Gastroesophageal sphincter (tissue), 4 donors: ENCODE measurements around the gene ANO9. TPM values are rescaled to one million over a fixed set of nuclear protein-coding genes. Genes with fewer than 3 reads are reported as not detected.

Source experiments
- ATAC-seq: fragments of 150-250 bp; one replicate; pipeline ENCODE4 v1.9.1; 2016; ENCODE audit warnings: mild to moderate bottlenecking, moderate library complexity
- H3K27ac ChIP-seq, 4 donors: fragments of 200-600 bp; sonication (generic) in 3 of 4; 1 replicate in 3 of 4; 2 replicates in 1 of 4; pipeline ENCODE4 v1.5.1; 2016 to 2019
- H3K27me3 ChIP-seq: fragments of 200-600 bp; sonication (generic); one replicate; pipeline ENCODE4 v1.5.1; 2019
- H3K36me3 ChIP-seq, 2 donors: fragments of 200-600 bp; sonication (generic); one replicate each; pipeline ENCODE4 v1.5.1; 2019; ENCODE audit warnings: control low read depth in 1 of 2
- H3K4me1 ChIP-seq, 3 donors: fragments of 200-600 bp; sonication (generic); 1 replicate in 2 of 3; 2 replicates in 1 of 3; pipeline ENCODE4 v1.5.1; 2016 to 2019; ENCODE audit warnings: control low read depth in 2 of 3
- H3K4me3 ChIP-seq, 2 donors: fragments of 200-600 bp; sonication (generic); one replicate each; pipeline ENCODE4 v1.5.1; 2019; ENCODE audit warnings: mild to moderate bottlenecking in 1 of 2, moderate library complexity in 1 of 2
- H3K9me3 ChIP-seq, 3 donors: fragments of 200-600 bp; sonication (generic); one replicate each; pipeline ENCODE4 v1.5.1; 2017 to 2019; ENCODE audit warnings: control low read depth in 2 of 3
- CTCF ChIP-seq, 4 experiments: fragments of 200-600 bp in 2 of 4; fragments of 450-650 bp in 2 of 4; sonication (generic) in 1 of 4; IDR thresholded peaks; one replicate each; pipeline ENCODE4 v1.5.1; 2017 to 2019; ENCODE audit warnings: antibody characterized with exemption in 4 of 4, mild to moderate bottlenecking in 2 of 4, moderate library complexity in 2 of 4
- EP300 ChIP-seq: sonication (generic); formaldehyde crosslinking; IDR thresholded peaks from one replicate; pipeline ENCODE4 v1.6.1; 2017; ENCODE audit warnings: antibody characterized with exemption, mild to moderate bottlenecking
- POLR2A ChIP-seq, 2 donors: fragments of 450-650 bp; IDR thresholded peaks; one replicate each; pipeline ENCODE4 v1.6.1; 2017; ENCODE audit warnings: antibody characterized with exemption in 2 of 2, mild to moderate bottlenecking in 2 of 2, moderate library complexity in 1 of 2
- POLR2AphosphoS5 ChIP-seq: sonication (generic); formaldehyde crosslinking; IDR thresholded peaks from one replicate; pipeline ENCODE4 v1.6.1; 2017; ENCODE audit warnings: antibody characterized with exemption
- WGBS, 2 donors: methylation state at CpG; one replicate each; pipeline ENCODE4 v1.1.5; 2018; ENCODE audit warnings: low coverage in 1 of 2; 5-methylcytosine and 5-hydroxymethylcytosine counted together
- total RNA-seq, 4 donors: library from RNA; depleted of rRNA; stranded (reverse); fragments of >200 nt; gene quantifications; one replicate each; pipeline ENCODE4 v1.1.0, GENCODE V29; 2016

The ANO9 gene
- total RNA-seq, 4 donors from 2014 or later = 0.22 to 0.94 (median 0.47) TPM; not detected in 1

- Histone ChIP-seq H3K4me1 (no peaks in the 10 kb centered on the region), H3K4me3 (no peak overlapping the region), H3K9me3 (no peaks in the 10 kb centered on the region), H3K27ac (no peak overlapping the region), H3K27me3 (peaks cover 62% of the 10 kb centered on the region), H3K36me3 (no peaks in the 10 kb centered on the region)
- TF ChIP-seq POLR2A (IDR thresholded peaks at IDR 0.05) (no peak), POLR2AphosphoS5 (no peak), CTCF (IDR thresholded peaks at IDR 0.05) (no peak), EP300 (no peak)
- 72 to 95% methylated on average over 2 to 4 of the region's 20 CpGs for WGBS, 2 donors
- ATAC-seq = no peak
These were observed 9.2 kb downstream of the ANO9 start for GRCh38 chr11:432501-433100.

- Histone ChIP-seq H3K36me3 (no peaks in the 10 kb centered on the region), H3K9me3 (no peaks in the 10 kb centered on the region), H3K4me1 (no peaks in the 10 kb centered on the region), H3K4me3 (no peak overlapping the region), H3K27me3 (peaks cover 61% of the 10 kb centered on the region), H3K27ac (no peak overlapping the region)
- no peak for ATAC-seq
- TF ChIP-seq POLR2A (IDR thresholded peaks at IDR 0.05) = no peak
- no peak for TF ChIP-seq EP300
- TF ChIP-seq POLR2AphosphoS5 = no peak
- TF ChIP-seq CTCF (IDR thresholded peaks at IDR 0.05) = no peak
- 80 to 100% methylated on average over 1 of the region's 13 CpGs for whole genome bisulfite sequencing, 2 donors
These were observed 9.9 kb downstream of the ANO9 start for GRCh38 chr11:431921-432320.

GRCh38 chr11:429931-430456, 11.8 kb downstream of the ANO9 start:
- Histone ChIP-seq H3K4me1 (no peaks in the 10 kb centered on the region), H3K27ac (no peak overlapping the region), H3K4me3 (no peak overlapping the region), H3K27me3 (peaks cover 73% of the 10 kb centered on the region), H3K36me3 (no peaks in the 10 kb centered on the region), H3K9me3 (peaks cover 0 to 5% (median 0%) of the 10 kb centered on the region in 3 donors)
- no peak for ATAC-seq
- 23% methylated on average over 7 of the region's 25 CpGs; no CpG with 5 or more reads in 1 of the 2 donors for WGBS, 2 donors
- TF ChIP-seq POLR2A (IDR thresholded peaks at IDR 0.05) (no peak), EP300 (no peak), POLR2AphosphoS5 (no peak), CTCF (IDR thresholded peaks at IDR 0.05) (no peak)

DNA sequence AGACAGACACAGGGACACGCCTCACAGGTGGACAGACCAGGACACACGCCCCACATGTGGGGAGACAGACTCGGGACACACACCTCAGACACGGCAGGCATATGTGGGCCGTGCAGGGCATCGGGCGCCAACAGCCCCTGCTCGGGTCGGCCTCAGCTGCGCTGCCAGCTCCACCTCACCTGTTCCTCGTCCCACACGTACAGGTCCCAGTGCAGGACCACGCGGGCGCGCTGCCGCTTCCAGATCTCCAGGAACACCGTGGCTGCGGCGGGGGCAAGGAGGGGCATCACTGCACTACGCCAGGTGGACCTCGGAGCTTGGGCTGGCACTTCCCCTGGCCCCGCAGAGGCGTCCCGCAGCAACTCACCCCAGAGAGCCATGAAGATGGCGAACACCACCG, 12.4 kb downstream of the ANO9 start:
- ATAC-seq = no peak
- TF ChIP-seq EP300 = no peak
- TF ChIP-seq POLR2AphosphoS5 = no peak
- no peak for TF ChIP-seq CTCF (IDR thresholded peaks at IDR 0.05)
- no peak for TF ChIP-seq POLR2A (IDR thresholded peaks at IDR 0.05)
- Histone ChIP-seq H3K27me3 (peaks cover 72% of the 10 kb centered on the region), H3K36me3 (no peaks in the 10 kb centered on the region), H3K27ac (no peak overlapping the region), H3K4me1 (no peaks in the 10 kb centered on the region), H3K9me3 (peaks cover 0 to 8% (median 0%) of the 10 kb centered on the region in 3 donors), H3K4me3 (no peak overlapping the region)
- WGBS, 2 donors = 80 to 100% methylated on average over 1 of the region's 27 CpGs

DNA sequence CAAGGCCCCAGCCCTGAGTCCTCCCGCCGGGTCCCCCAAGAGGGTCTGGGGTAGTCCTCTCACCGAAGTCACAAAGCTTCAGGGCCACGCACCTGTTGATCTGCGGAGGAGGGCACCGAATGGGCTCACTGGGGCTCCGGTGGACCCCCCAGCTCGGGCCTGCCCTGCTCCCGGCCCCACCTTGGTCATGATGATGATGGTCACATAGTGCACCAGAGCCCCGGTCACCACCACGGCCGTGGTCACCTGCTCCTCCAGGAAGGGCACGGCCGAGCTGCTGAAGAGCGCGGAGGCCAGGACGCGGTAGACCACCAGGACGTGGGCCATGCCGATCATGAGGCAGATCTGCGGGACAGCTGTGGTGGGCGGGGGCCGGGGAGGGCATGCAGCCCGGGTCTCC, 13.5 kb downstream of the ANO9 start:
- H3K4me3 ChIP-seq = no peak overlapping the region
- H3K27ac ChIP-seq = no peak overlapping the region
- H3K9me3 ChIP-seq = peaks cover 0 to 8% (median 0%) of the 10 kb centered on the region in 3 donors
- peaks cover 73% of the 10 kb centered on the region for H3K27me3 ChIP-seq
- no peaks in the 10 kb centered on the region for H3K4me1 ChIP-seq
- ATAC-seq = no peak
- no peaks in the 10 kb centered on the region for H3K36me3 ChIP-seq
- TF ChIP-seq CTCF (IDR thresholded peaks at IDR 0.05) (no peak), POLR2A (IDR thresholded peaks at IDR 0.05) (no peak), POLR2AphosphoS5 (no peak), EP300 (no peak)
- no CpG with 5 or more reads among the region's 24 CpGs for WGBS, 2 donors
